Measurements from ENCODE around the gene SPG11. TPM values are rescaled to one million over a fixed set of nuclear protein-coding genes. Genes with fewer than 3 reads are reported as not detected.
"Not testable (repeated sequence)": the region's sequence is repeated elsewhere in the genome, so short reads cannot be mapped to it uniquely, and the experiment has no call there.

Gene SPG11
- total RNA-seq: 52.1 and 74.4 TPM in 2 replicates

GRCh38 chr15:44663410-44664308 lies at the start of gene SPG11:
Gene SPG11, minus strand, starts transcription at chr15:44663662. Its CDS starts 15 bp downstream, at chr15:44663647.
- peak; percentile 99 for DNase-seq

GRCh38 chr15:44712346-44713005 lies 49.0 kb upstream of the SPG11 start:
- DNase-seq: peak; percentile 89

GRCh38 chr15:44711743-44712345 lies 48.4 kb upstream of the SPG11 start:
- DNase-seq: peak; percentile 54

- DNase-seq: peak; percentile 97
Measured at GRCh38 chr15:44711096-44711742, 47.8 kb upstream of the SPG11 start, which contains the start of the genes B2M and PATL2. Gene B2M, plus strand, starts transcription at chr15:44711517. Its CDS starts 30 bp downstream, at chr15:44711547. Gene PATL2, minus strand, starts transcription at chr15:44711323. Its CDS starts 34,833 bp downstream, at chr15:44676490.

- DNase-seq: peak; percentile 65
Measured at GRCh38 chr15:44710236-44711095, 47.0 kb upstream of the SPG11 start.

GRCh38 chr15:44706946-44707636 lies 43.6 kb upstream of the SPG11 start:
- DNase-seq: no peak

- DNase-seq: no peak
Measured at GRCh38 chr15:44706401-44706800, 42.9 kb upstream of the SPG11 start.

- DNase-seq: no peak
Measured at GRCh38 chr15:44705986-44706385, 42.5 kb upstream of the SPG11 start.

GRCh38 chr15:44700676-44701075 lies 37.2 kb upstream of the SPG11 start:
- not testable (repeated sequence) for DNase-seq

- DNase-seq: no peak
Measured at GRCh38 chr15:44698641-44699040, 35.2 kb upstream of the SPG11 start.

- no peak for DNase-seq
Measured at GRCh38 chr15:44697014-44697413, 33.6 kb upstream of the SPG11 start.

GRCh38 chr15:44695294-44695693 lies 31.8 kb upstream of the SPG11 start:
- no peak for DNase-seq

GRCh38 chr15:44694416-44694815 lies 31.0 kb upstream of the SPG11 start:
- DNase-seq: no peak

- DNase-seq: no peak
Measured at GRCh38 chr15:44692659-44693058, 29.2 kb upstream of the SPG11 start.

- not testable (repeated sequence) for DNase-seq
Measured at GRCh38 chr15:44690245-44690644, 26.8 kb upstream of the SPG11 start.

GRCh38 chr15:44689318-44689717 lies 25.9 kb upstream of the SPG11 start:
- not testable (repeated sequence) for DNase-seq

GRCh38 chr15:44682809-44683682 lies 19.6 kb upstream of the SPG11 start:
- DNase-seq: not testable (repeated sequence)

GRCh38 chr15:44682211-44682610 lies 18.7 kb upstream of the SPG11 start:
- DNase-seq: no peak

GRCh38 chr15:44676676-44677075 lies 13.2 kb upstream of the SPG11 start:
- no peak for DNase-seq

- DNase-seq: no peak
Measured at GRCh38 chr15:44675911-44676310, 12.4 kb upstream of the SPG11 start.

Measured in dermis blood vessel endothelial cell (primary cell).